WTC11 (cell line): ENCODE data around the gene PRXL2A. TPM values are rescaled to one million over a fixed set of nuclear protein-coding genes. Genes with fewer than 3 reads are reported as not detected.

Source experiments
- ATAC-seq: fragments of 200-7000 bp; cut with Tn5 transposase; 2 replicates; pipeline ENCODE4 v1.10.0; 2021; ENCODE audit warnings: mild to moderate bottlenecking, moderate library complexity
- CTCF ChIA-PET: fragments of 300-600 bp; sonication (Branson Sonifier 250); formaldehyde crosslinking; loops from one replicate; lab custom pipeline; 2021; ENCODE audit warnings: antibody characterized with exemption; lab: Charles Lee
- POLR2A ChIA-PET: fragments of 350-600 bp; sonication (Branson Sonifier 250); formaldehyde crosslinking; loops from one replicate; lab custom pipeline; 2021; ENCODE audit warnings: antibody characterized with exemption; lab: Charles Lee
- DNase-seq: peaks from one replicate; pipeline ENCODE4 v3.0.0; 2021; ENCODE audit warnings: low spot score
- H3K27ac Mint-ChIP-seq: 2 replicates; pipeline ENCODE4 v1.8.0; 2021; ENCODE audit warnings: mixed read lengths
- H3K27me3 Mint-ChIP-seq: 2 replicates; pipeline ENCODE4 v1.8.0; 2021; ENCODE audit warnings: low read depth, mild to moderate bottlenecking, moderate library complexity, mixed read lengths
- H3K36me3 Mint-ChIP-seq: 2 replicates; pipeline ENCODE4 v1.8.0; 2021; ENCODE audit warnings: mixed read lengths
- H3K4me1 Mint-ChIP-seq: 2 replicates; pipeline ENCODE4 v1.8.0; 2022; ENCODE audit warnings: mixed read lengths
- H3K4me3 Mint-ChIP-seq: 2 replicates; pipeline ENCODE4 v1.8.0; 2021; ENCODE audit warnings: mild to moderate bottlenecking, moderate library complexity, mixed read lengths
- H3K9me3 Mint-ChIP-seq: 2 replicates; pipeline ENCODE4 v1.8.0; 2021; ENCODE audit warnings: mixed read lengths
- AR ChIP-seq: fragments of 250-450 bp; sonication (Bioruptor Pico); IDR thresholded peaks from 2 replicates; pipeline ENCODE4 v1.9.0; 2021; ENCODE audit warnings: mild to moderate bottlenecking
- CREB1 ChIP-seq: sonication (generic); formaldehyde crosslinking; IDR thresholded peaks from 2 replicates; pipeline ENCODE4 v1.8.0; 2023; ENCODE audit warnings: mild to moderate bottlenecking, missing genetic modification reagents
- ELF4 ChIP-seq: sonication (generic); formaldehyde crosslinking; IDR thresholded peaks from 2 replicates; pipeline ENCODE4 v1.8.1; 2022; ENCODE audit warnings: low read depth, mild to moderate bottlenecking, moderate library complexity, missing genetic modification reagents
- ETV6 ChIP-seq: sonication (generic); formaldehyde crosslinking; IDR thresholded peaks from 2 replicates; pipeline ENCODE4 v1.8.1; 2022; ENCODE audit warnings: mild to moderate bottlenecking, missing genetic modification reagents
- FOXJ3 ChIP-seq: sonication (generic); formaldehyde crosslinking; IDR thresholded peaks from 2 replicates; pipeline ENCODE4 v1.9.0; 2021; ENCODE audit warnings: missing genetic modification reagents, mild to moderate bottlenecking, borderline replicate concordance
- FOXK1 ChIP-seq: sonication (generic); formaldehyde crosslinking; IDR thresholded peaks from 2 replicates; pipeline ENCODE4 v1.8.0; 2022; ENCODE audit warnings: mild to moderate bottlenecking, moderate library complexity, missing genetic modification reagents
- FOXP4 ChIP-seq: sonication (generic); formaldehyde crosslinking; IDR thresholded peaks from 2 replicates; pipeline ENCODE4 v1.8.0; 2022; ENCODE audit warnings: mild to moderate bottlenecking, missing genetic modification reagents
- JAZF1 ChIP-seq: fragments of 250-450 bp; sonication (Bioruptor Pico); IDR thresholded peaks from 2 replicates; pipeline ENCODE4 v1.9.0; 2021; ENCODE audit warnings: moderate library complexity, mild to moderate bottlenecking, inconsistent platforms
- JUN ChIP-seq: sonication (generic); formaldehyde crosslinking; IDR thresholded peaks from 2 replicates; pipeline ENCODE4 v1.8.0; 2023; ENCODE audit warnings: mild to moderate bottlenecking, missing genetic modification reagents
- MLX ChIP-seq: sonication (generic); formaldehyde crosslinking; IDR thresholded peaks from 2 replicates; pipeline ENCODE4 v1.8.1; 2023; ENCODE audit warnings: mild to moderate bottlenecking, missing genetic modification reagents, moderate library complexity
- MXD4 ChIP-seq: fragments of 250-450 bp; sonication (Bioruptor Pico); IDR thresholded peaks from 2 replicates; pipeline ENCODE4 v1.8.0; 2021; ENCODE audit warnings: mild to moderate bottlenecking, moderate library complexity, borderline replicate concordance
- NFE2L1 ChIP-seq: sonication (generic); formaldehyde crosslinking; IDR thresholded peaks from 2 replicates; pipeline ENCODE4 v1.8.1; 2023; ENCODE audit warnings: missing genetic modification reagents
- OVOL2 ChIP-seq: fragments of 250-450 bp; sonication (Bioruptor Pico); IDR thresholded peaks from 2 replicates; pipeline ENCODE4 v1.9.0; 2021; ENCODE audit warnings: mild to moderate bottlenecking, borderline replicate concordance
- PRRX2 ChIP-seq: fragments of 250-450 bp; sonication (Bioruptor Pico); IDR thresholded peaks from 2 replicates; pipeline ENCODE4 v1.8.0; 2021; ENCODE audit warnings: mild to moderate bottlenecking
- RORB ChIP-seq: fragments of 250-450 bp; sonication (Bioruptor Pico); IDR thresholded peaks from 2 replicates; pipeline ENCODE4 v1.9.0; 2021; ENCODE audit warnings: mild to moderate bottlenecking
- ZBTB21 ChIP-seq: sonication (generic); formaldehyde crosslinking; IDR thresholded peaks from 2 replicates; pipeline ENCODE4 v1.8.1; 2023; ENCODE audit warnings: mild to moderate bottlenecking, missing genetic modification reagents, borderline replicate concordance
- ZNF219 ChIP-seq: sonication (generic); formaldehyde crosslinking; IDR thresholded peaks from 2 replicates; pipeline ENCODE4 v1.8.0; 2023; ENCODE audit warnings: missing genetic modification reagents, mild to moderate bottlenecking, borderline replicate concordance
- ZNF263 ChIP-seq: sonication (generic); formaldehyde crosslinking; IDR thresholded peaks from 2 replicates; pipeline ENCODE4 v1.8.1; 2022; ENCODE audit warnings: low read depth, mild to moderate bottlenecking, moderate library complexity, missing genetic modification reagents
- ZNF671 ChIP-seq: fragments of 250-450 bp; sonication (Bioruptor Pico); IDR thresholded peaks from 2 replicates; pipeline ENCODE4 v1.8.0; 2021; ENCODE audit warnings: mild to moderate bottlenecking
- total RNA-seq: library from RNA; stranded (reverse); gene quantifications from 3 replicates; pipeline ENCODE4 v1.2.3, GENCODE V29; 2021
- TF ChIP-seq, protein P1 (sequence below): fragments of 250-450 bp; sonication (Bioruptor Pico); IDR thresholded peaks from 2 replicates; pipeline ENCODE4 v1.9.0; 2021; ENCODE audit warnings: mild to moderate bottlenecking
- TF ChIP-seq, protein P2 (sequence below): sonication (generic); formaldehyde crosslinking; IDR thresholded peaks from 2 replicates; pipeline ENCODE4 v1.8.1; 2022; ENCODE audit warnings: low read depth, missing genetic modification reagents, borderline replicate concordance
- TF ChIP-seq, protein P3 (sequence below): sonication (generic); formaldehyde crosslinking; IDR thresholded peaks from 2 replicates; pipeline ENCODE4 v1.8.1; 2022; ENCODE audit warnings: missing genetic modification reagents, borderline replicate concordance
- TF ChIP-seq, protein P4 (sequence below): sonication (generic); formaldehyde crosslinking; IDR thresholded peaks from 2 replicates; pipeline ENCODE4 v1.8.1; 2022; ENCODE audit warnings: mild to moderate bottlenecking, moderate library complexity, missing genetic modification reagents

PRXL2A gene
- total RNA-seq, 1 experiment from 2014 or later, result 46.6 TPM

- ChIA-PET CTCF (interaction anchor here (1.0 to 1.5 kb wide), 3 partner anchors 22 to 191 kb away, joined by 3 to 5 read pairs (median 4); no protein-coding TSS in a partner anchor), POLR2A (no interaction called here)
- TF ChIP-seq MXD4 (no peak), FOXP4 (CRISPR knock-in tag) (no peak), CREB1 (no peak), MLX (no peak), ETV6 (CRISPR knock-in tag) (no peak)
- TF ChIP-seq, protein P1, sequence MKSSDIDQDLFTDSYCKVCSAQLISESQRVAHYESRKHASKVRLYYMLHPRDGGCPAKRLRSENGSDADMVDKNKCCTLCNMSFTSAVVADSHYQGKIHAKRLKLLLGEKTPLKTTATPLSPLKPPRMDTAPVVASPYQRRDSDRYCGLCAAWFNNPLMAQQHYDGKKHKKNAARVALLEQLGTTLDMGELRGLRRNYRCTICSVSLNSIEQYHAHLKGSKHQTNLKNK (CRISPR knock-in tag), result no peak
- TF ChIP-seq, protein P2, sequence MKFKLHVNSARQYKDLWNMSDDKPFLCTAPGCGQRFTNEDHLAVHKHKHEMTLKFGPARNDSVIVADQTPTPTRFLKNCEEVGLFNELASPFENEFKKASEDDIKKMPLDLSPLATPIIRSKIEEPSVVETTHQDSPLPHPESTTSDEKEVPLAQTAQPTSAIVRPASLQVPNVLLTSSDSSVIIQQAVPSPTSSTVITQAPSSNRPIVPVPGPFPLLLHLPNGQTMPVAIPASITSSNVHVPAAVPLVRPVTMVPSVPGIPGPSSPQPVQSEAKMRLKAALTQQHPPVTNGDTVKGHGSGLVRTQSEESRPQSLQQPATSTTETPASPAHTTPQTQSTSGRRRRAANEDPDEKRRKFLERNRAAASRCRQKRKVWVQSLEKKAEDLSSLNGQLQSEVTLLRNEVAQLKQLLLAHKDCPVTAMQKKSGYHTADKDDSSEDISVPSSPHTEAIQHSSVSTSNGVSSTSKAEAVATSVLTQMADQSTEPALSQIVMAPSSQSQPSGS (CRISPR knock-in tag), result no peak
- TF ChIP-seq, protein P3, sequence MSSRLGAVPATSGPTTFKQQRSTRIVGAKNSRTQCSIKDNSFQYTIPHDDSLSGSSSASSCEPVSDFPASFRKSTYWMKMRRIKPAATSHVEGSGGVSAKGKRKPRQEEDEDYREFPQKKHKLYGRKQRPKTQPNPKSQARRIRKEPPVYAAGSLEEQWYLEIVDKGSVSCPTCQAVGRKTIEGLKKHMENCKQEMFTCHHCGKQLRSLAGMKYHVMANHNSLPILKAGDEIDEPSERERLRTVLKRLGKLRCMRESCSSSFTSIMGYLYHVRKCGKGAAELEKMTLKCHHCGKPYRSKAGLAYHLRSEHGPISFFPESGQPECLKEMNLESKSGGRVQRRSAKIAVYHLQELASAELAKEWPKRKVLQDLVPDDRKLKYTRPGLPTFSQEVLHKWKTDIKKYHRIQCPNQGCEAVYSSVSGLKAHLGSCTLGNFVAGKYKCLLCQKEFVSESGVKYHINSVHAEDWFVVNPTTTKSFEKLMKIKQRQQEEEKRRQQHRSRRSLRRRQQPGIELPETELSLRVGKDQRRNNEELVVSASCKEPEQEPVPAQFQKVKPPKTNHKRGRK (CRISPR knock-in tag), result no peak
- Mint-ChIP-seq H3K27ac (no peak overlapping the region), H3K4me1 (peaks cover 24% of the 10 kb centered on the region), H3K27me3 (peaks cover 24% of the 10 kb centered on the region), H3K4me3 (no peak overlapping the region), H3K9me3 (no peaks in the 10 kb centered on the region; the same call in 1 of the 2 replicates), H3K36me3 (no peaks in the 10 kb centered on the region)
- DNase-seq (no peak), ATAC-seq (no peak)
Measured at GRCh38 chr10:80405035-80405434, 3.3 kb upstream of the PRXL2A start.

GRCh38 chr10:80405626-80406025, 2.7 kb upstream of the PRXL2A start:
- peaks cover 26% of the 10 kb centered on the region for H3K4me1 Mint-ChIP-seq
- no peaks in the 10 kb centered on the region; the same call in 1 of the 2 replicates for H3K9me3 Mint-ChIP-seq
- no peak overlapping the region for H3K27ac Mint-ChIP-seq
- no peak for ATAC-seq
- DNase-seq, result no peak
- ChIA-PET POLR2A (interaction anchor here (0.6 kb wide), 1 partner anchor 9 kb away, joined by 6 read pairs; no protein-coding TSS in a partner anchor), CTCF (interaction anchor here (1.0 to 1.5 kb wide), 3 partner anchors 23 to 191 kb away, joined by 3 to 5 read pairs (median 4); no protein-coding TSS in a partner anchor)
- peaks cover 26% of the 10 kb centered on the region for H3K27me3 Mint-ChIP-seq
- no peak for TF ChIP-seq ZNF671
- TF ChIP-seq ZNF219 (CRISPR knock-in tag), result no peak
- no peak for TF ChIP-seq FOXK1 (CRISPR knock-in tag)
- no peak for TF ChIP-seq RORB
- no peak overlapping the region for H3K4me3 Mint-ChIP-seq
- H3K36me3 Mint-ChIP-seq, result no peaks in the 10 kb centered on the region

GRCh38 chr10:80406204-80406603, 2.1 kb upstream of the PRXL2A start:
- Mint-ChIP-seq H3K27me3 (peaks cover 26% of the 10 kb centered on the region), H3K36me3 (no peaks in the 10 kb centered on the region), H3K4me1 (peaks cover 28% of the 10 kb centered on the region), H3K4me3 (no peak overlapping the region), H3K27ac (no peak overlapping the region), H3K9me3 (no peaks in the 10 kb centered on the region; the same call in 1 of the 2 replicates)
- ChIA-PET POLR2A (no interaction called here), CTCF (interaction anchor here (1.0 to 1.5 kb wide), 3 partner anchors 23 to 190 kb away, joined by 3 to 5 read pairs (median 4); no protein-coding TSS in a partner anchor)
- TF ChIP-seq JAZF1 (CRISPR knock-in tag) (no peak), ZNF263 (CRISPR knock-in tag) (no peak), AR (CRISPR knock-in tag) (no peak), ZBTB21 (no peak), FOXJ3 (CRISPR knock-in tag) (no peak), OVOL2 (CRISPR knock-in tag) (no peak), NFE2L1 (CRISPR knock-in tag) (no peak), ELF4 (CRISPR knock-in tag) (no peak), ETV6 (CRISPR knock-in tag) (no peak), JUN (CRISPR knock-in tag) (no peak), PRRX2 (no peak)
- TF ChIP-seq, protein P4, sequence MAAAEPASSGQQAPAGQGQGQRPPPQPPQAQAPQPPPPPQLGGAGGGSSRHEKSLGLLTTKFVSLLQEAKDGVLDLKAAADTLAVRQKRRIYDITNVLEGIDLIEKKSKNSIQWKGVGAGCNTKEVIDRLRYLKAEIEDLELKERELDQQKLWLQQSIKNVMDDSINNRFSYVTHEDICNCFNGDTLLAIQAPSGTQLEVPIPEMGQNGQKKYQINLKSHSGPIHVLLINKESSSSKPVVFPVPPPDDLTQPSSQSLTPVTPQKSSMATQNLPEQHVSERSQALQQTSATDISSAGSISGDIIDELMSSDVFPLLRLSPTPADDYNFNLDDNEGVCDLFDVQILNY, result no peak
- TF ChIP-seq, protein P1 (CRISPR knock-in tag), result no peak
- ATAC-seq, result no peak
- no peak for DNase-seq
